Epithelial cell of proximal tubule (primary cell): ENCODE data around the gene PSD4. TPM values are rescaled to one million over a fixed set of nuclear protein-coding genes. Genes with fewer than 3 reads are reported as not detected.

Source experiments
- DNase-seq: peaks from one replicate; pipeline ENCODE4 v3.0.0-alpha.2; 2011; ENCODE audit warnings: low read depth
- H3K4me3 ChIP-seq: 2 replicates; pipeline ENCODE4 v1.5.1; 2011; ENCODE audit warnings: low read depth, mild to moderate bottlenecking, low read length
- total RNA-seq: library from RNA; depleted of rRNA; stranded (reverse); fragments of >200 nt; gene quantifications from 2 replicates; pipeline ENCODE4 v1.2.3, GENCODE V29; 2015
- TF ChIP-seq, protein P1 (sequence below): conservative IDR thresholded peaks from 2 replicates; pipeline ENCODE4 v1.5.1; 2012; ENCODE audit warnings: low read depth, mild to moderate bottlenecking, low read length

PSD4 gene
- total RNA-seq, 1 donor from 2014 or later, result 7.3 TPM

DNA sequence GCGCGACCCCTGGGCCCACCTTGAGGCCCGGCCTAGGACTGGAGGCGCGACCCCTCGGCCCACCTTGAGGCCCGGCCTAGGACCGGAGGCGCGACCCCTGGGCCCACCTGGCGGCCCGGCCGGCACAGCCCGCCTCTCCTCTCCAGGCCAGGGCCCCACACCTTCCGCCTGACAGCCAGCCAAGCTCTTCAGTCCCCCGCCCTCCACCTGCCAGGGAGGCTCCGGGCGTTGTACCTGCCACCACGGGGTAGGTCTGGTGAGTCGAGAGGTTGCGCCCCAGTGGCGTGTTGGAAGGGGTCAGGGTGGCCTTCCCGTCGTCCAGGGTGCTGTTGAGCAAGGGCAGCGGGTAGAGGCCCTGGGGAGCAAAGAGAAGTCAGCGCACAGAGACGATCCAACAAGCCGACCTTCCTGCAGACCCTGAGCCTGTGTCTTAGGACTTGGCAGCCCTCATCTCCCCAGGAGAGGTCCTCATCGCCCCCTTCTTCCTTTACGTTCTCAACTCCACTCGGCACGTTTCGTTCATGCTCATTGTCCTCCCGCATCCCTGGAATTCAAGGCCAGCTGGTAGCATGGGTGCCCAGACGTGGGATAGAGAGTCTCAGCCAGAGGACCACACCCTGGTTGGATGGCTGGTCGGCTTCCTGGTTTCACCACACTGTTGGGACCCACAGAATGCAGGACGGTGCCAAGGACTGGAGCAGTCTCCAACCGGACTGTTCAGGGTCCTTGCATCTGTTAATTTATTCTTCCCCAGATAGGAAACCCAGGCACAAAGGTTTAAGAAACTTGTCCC is 62.8 kb downstream of the PSD4 start:
- no peak for DNase-seq
- no peak overlapping the region for H3K4me3 ChIP-seq
- TF ChIP-seq, protein P1, sequence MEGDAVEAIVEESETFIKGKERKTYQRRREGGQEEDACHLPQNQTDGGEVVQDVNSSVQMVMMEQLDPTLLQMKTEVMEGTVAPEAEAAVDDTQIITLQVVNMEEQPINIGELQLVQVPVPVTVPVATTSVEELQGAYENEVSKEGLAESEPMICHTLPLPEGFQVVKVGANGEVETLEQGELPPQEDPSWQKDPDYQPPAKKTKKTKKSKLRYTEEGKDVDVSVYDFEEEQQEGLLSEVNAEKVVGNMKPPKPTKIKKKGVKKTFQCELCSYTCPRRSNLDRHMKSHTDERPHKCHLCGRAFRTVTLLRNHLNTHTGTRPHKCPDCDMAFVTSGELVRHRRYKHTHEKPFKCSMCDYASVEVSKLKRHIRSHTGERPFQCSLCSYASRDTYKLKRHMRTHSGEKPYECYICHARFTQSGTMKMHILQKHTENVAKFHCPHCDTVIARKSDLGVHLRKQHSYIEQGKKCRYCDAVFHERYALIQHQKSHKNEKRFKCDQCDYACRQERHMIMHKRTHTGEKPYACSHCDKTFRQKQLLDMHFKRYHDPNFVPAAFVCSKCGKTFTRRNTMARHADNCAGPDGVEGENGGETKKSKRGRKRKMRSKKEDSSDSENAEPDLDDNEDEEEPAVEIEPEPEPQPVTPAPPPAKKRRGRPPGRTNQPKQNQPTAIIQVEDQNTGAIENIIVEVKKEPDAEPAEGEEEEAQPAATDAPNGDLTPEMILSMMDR, result no peak

DNA sequence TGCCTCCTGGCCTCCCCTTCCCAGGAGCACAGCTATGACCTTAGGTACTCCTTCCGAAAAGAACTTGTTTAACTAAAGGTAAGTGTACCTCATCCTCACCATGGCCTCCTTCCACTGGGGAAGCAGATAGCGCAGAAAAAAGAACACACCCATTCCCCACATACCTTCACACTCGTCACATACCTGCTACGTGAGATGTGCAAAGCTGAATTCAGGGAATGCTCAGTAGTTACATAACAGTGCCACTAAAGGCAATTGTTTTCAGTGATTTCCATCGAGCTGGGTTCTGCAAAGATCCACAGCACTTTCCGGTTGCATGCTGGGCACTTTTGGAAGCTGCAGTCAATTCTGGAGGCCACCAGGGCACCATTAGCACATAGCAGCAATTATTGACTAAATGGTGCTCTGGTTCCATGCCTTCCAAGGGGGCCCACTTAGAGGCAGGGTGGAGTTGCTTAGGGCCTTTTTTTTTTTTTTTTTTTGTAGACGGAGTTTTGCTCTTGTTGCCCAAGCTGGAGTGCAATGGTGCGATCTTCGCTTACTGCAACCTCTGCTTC is 63.9 kb downstream of the PSD4 start:
- H3K4me3 ChIP-seq, result no peak overlapping the region
- no peak for DNase-seq
- TF ChIP-seq, protein P1, result no peak

DNA sequence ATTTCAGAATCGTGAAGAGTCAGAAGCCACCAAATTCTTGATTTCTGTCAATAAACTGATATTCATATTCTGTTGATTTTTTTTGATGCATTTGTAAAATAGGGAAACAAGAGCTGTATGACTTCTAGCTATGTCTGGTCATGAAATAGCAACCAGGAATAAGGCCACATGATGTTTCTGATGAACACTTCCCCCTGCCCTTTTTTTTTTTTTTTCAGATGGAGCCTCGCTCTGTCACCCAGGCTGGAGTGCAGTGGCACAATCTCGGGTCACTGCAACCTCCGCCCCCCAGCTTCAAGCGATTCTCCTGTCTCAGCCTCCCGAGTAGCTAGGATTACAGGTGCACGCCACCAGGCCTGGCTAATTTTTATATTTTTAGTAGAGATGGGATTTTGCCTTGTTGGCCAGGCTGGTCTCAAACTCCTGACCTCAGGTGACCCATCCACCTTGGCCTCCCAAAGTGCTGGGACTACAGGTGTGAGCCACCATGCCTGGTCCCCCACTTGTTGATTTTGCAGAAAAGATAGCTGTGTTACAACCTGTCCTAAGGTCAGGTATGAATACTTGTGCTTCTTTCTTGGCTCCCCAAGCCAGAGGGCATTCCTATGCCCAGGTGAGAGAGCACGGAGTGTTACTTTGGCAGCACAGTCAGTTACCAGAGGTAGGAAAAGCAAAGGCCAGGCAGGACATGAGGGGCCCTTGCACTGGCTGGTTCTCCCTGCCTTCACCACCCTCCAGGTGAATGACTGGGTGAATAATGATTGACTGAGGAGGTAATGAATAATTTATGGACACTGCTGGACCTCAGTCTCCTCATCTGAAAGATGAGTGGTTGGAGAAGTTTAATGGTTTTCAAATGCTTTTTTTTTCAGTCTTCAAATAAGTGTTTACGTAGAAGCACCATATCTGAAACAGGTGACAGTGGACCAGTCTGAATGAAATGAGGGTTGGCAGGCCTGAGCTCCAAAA is 65.4 kb downstream of the PSD4 start:
- TF ChIP-seq, protein P1, result no peak
- no peak overlapping the region for H3K4me3 ChIP-seq
- DNase-seq, result no peak

DNA sequence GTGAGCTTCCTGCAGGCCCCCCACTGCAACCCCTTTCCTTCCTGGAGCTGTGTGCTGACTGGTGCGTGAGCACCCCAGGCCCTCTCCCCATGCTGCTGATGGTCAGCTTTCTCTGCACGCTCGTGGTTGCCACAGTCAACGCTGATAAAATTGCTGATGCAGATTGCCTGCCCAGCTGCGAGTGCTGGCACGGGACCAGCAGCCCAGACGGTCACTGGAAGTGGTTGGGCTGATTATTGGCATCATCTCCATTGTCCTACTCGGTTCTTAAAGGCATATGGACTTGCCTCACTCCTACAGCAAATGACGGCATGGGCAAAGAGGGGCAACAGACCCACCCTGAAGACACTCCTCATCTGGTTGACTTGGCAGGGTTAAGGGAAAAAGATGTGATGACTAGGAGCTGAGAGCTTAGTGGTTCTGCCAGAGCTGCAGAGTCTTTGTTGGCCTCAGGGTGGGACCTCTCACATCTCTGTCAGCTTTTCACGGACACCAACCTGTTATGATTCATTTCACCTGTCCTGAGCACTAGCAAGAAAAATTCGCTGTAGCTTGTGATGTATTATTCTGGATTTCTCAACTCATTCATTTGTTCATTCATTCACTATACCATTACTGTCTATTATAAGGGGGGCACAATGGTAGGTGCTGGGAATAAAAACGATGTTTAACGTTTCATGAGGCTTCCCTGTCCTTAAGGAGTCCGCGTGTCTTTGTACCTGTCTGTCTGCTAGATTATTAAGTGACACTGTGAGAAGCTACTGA is 66.6 kb downstream of the PSD4 start:
- no peak overlapping the region for H3K4me3 ChIP-seq
- TF ChIP-seq, protein P1, result no peak
- DNase-seq, result no peak

DNA sequence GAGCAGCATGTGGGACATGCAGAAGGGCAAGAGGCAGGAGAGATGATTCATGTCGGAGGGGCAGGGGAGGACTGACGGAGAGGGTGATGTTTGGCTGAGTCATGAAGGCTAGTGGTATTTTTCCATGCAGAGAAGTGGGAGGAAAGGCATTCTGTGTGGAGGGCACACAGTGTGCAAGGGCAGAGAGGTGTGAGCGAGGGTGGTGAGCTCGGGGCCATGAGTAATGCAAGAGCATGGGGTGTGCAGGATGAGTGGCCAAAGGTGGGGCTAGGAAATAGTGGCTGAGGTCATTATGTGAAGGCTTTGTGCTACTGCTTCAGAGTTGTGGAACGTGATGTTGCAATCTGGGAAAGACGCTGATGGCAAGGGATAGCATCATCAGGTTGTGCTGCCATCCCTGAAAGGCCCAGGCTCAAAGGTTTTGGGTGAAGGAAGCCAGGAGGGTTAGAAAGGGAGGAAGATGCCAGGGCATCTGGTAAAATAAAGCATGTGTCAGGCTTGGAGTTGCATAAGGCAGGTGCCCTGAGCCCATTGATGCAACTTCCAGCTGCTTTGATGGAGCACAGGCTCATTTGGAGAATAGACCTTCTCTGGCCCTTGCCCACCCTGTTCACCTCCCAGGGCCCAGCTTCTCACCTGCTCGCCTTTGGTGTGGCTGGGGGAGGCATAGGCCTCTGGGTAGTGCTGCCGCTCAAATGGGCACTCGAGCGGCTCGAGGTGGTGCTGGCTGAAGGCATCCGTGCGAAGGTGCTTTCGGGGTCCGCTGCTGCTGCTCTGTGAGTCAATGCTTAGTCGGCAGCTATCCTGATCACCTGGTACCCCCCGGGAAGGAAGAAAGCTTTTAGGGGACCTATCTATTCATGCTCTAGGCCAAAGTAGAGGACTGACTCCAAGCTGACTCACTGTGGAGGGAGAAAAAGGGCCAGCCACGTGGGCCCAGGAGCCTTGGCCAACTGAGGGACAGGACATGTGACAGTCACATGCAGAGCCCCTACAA is 67.4 kb downstream of the PSD4 start:
- H3K4me3 ChIP-seq, result no peak overlapping the region
- DNase-seq, result peak; percentile 100
- TF ChIP-seq, protein P1, result no peak
